ENCODE measurements around the gene TEX28. TPM values are rescaled to one million over a fixed set of nuclear protein-coding genes. Genes with fewer than 3 reads are reported as not detected.

TEX28 gene
- total and polyA plus RNA-seq, 2 experiments from 2014 or later, result not detected

DNA sequence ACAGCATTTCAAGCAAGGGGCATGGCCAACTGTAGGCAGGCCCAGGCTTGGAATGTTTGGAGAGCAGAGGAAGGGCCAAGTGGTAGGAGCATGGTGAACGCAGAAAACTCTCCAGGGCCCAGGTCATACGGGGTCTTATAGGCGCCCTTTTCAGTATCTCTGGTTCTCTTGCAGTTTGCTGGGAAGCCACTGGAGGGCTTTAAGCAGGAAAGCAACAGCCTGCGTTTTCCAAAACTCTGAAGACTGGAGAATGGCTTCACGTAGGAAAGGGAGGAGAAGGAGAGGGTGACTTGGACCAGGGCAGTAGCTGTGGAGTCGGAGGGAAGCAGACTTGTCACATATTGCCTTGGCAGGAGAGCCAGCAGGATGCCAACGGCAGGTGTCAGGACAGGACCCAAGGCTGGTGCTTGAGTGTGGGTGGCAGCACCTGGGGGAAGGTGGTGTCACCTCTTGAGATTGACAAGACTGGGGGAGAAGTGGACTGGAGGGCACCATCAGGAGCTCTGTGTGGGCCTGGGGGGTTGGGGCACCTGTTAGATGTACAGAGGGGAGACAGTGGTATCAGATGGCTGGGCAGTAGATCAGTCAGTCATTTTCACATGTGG lies 22.6 kb upstream of the TEX28 start:
- no peak overlapping the region for H3K27ac ChIP-seq
- no peaks in the 10 kb centered on the region for H3K9me3 ChIP-seq (ENCODE audit: low read depth)
- peak; percentile 60 for TF ChIP-seq CTCF (IDR thresholded peaks at IDR 0.05; ENCODE audit: low read depth, low read length)
- no peak overlapping the region for H3K4me3 ChIP-seq
- peak; percentile 52 to 53 for DNase-seq (ENCODE audit: low read depth in 1 of 2, low spot score in 1 of 2)
- no peaks in the 10 kb centered on the region for H3K36me3 ChIP-seq
- H3K27me3 ChIP-seq, result no peaks in the 10 kb centered on the region
- H3K4me1 ChIP-seq (ENCODE audit: low read depth), result no peaks in the 10 kb centered on the region

DNA sequence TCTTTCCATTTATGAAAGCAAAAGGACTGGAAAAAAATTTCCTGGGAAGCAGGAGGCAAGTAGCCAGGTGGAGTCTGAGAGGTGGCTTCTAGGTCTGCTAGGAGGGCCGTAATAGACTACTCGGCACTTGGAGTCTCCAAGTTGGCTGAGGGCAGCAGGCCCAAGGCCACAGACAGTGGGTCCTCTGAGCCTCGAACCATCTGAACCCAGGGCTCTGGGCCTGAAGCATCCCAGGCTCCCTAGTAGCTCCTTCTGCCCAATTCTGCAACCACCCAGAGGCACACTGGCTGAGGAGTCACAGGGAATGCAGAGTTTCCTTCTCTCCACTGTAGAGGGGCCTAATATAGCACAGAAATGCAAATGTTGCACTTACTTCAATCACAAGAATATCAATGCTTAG lies 20.5 kb upstream of the TEX28 start:
- Histone ChIP-seq H3K27ac (no peak overlapping the region), H3K4me1 (ENCODE audit: low read depth) (no peaks in the 10 kb centered on the region), H3K9me3 (ENCODE audit: low read depth) (no peaks in the 10 kb centered on the region), H3K27me3 (no peaks in the 10 kb centered on the region), H3K36me3 (no peaks in the 10 kb centered on the region), H3K4me3 (no peak overlapping the region)
- no peak for DNase-seq (ENCODE audit: low read depth in 1 of 2, low spot score in 1 of 2)
- no peak for TF ChIP-seq CTCF (IDR thresholded peaks at IDR 0.05; ENCODE audit: low read depth, low read length)

GRCh38 chrX:154313147-154313546 lies 18.2 kb upstream of the TEX28 start:
- no peak for DNase-seq (ENCODE audit: low read depth in 1 of 2, low spot score in 1 of 2)
- no peaks in the 10 kb centered on the region for H3K4me1 ChIP-seq (ENCODE audit: low read depth)
- H3K4me3 ChIP-seq, result no peak overlapping the region
- no peak overlapping the region for H3K27ac ChIP-seq
- H3K36me3 ChIP-seq, result no peaks in the 10 kb centered on the region
- no peaks in the 10 kb centered on the region for H3K27me3 ChIP-seq
- TF ChIP-seq CTCF (IDR thresholded peaks at IDR 0.05; ENCODE audit: low read depth, low read length), result no peak
- H3K9me3 ChIP-seq (ENCODE audit: low read depth), result no peaks in the 10 kb centered on the region

DNA sequence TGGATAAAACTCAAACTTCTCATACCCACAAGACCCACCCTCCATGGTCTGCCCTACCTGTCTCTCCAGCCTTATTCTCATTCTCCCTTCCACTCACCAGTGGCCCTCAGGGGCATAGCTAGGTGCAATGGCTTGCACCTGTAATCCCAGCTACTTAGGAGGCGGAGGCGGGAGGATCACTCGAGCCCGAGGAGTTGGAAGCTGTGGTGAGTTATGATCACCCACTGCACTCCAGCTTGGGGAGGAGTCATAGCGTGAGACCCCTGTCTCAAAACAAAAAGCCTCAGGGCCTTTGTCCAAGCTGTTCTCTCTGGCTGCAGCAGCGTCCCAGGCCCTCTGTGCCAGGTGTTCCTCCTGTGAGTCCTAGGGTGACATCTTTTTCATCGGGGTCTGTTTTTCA lies 17.2 kb upstream of the TEX28 start:
- Histone ChIP-seq H3K4me1 (ENCODE audit: low read depth) (no peaks in the 10 kb centered on the region), H3K27me3 (no peaks in the 10 kb centered on the region), H3K36me3 (no peaks in the 10 kb centered on the region), H3K27ac (no peak overlapping the region), H3K9me3 (ENCODE audit: low read depth) (no peaks in the 10 kb centered on the region), H3K4me3 (no peak overlapping the region)
- no peak for DNase-seq (ENCODE audit: low read depth in 1 of 2, low spot score in 1 of 2)
- no peak for TF ChIP-seq CTCF (IDR thresholded peaks at IDR 0.05; ENCODE audit: low read depth, low read length)

GRCh38 chrX:154310616-154311536 lies 16.0 kb upstream of the TEX28 start:
- Histone ChIP-seq H3K27me3 (no peaks in the 10 kb centered on the region), H3K4me3 (no peak overlapping the region), H3K27ac (no peak overlapping the region), H3K4me1 (ENCODE audit: low read depth) (no peaks in the 10 kb centered on the region), H3K36me3 (no peaks in the 10 kb centered on the region), H3K9me3 (ENCODE audit: low read depth) (no peaks in the 10 kb centered on the region)
- no peak for TF ChIP-seq CTCF (IDR thresholded peaks at IDR 0.05; ENCODE audit: low read depth, low read length)
- no peak for DNase-seq (ENCODE audit: low read depth in 1 of 2, low spot score in 1 of 2)
